Forelimb muscle (tissue), 1 donor: Measurements from ENCODE around the gene PLXDC1. TPM values are rescaled to one million over a fixed set of nuclear protein-coding genes. Genes with fewer than 3 reads are reported as not detected.

Source experiments
- DNase-seq: peaks from one replicate; pipeline ENCODE4 v3.0.0-alpha.2; 2013; ENCODE audit warnings: low read depth
- polyA plus RNA-seq: library from polyadenylated mRNA; unstranded; fragments of 120-200 nt; gene quantifications from one replicate; pipeline ENCODE4 v1.2.1, GENCODE V29; 2013; ENCODE audit not compliant: insufficient read length

The PLXDC1 gene
- polyA plus RNA-seq, 1 donor = 5.0 TPM

DNA sequence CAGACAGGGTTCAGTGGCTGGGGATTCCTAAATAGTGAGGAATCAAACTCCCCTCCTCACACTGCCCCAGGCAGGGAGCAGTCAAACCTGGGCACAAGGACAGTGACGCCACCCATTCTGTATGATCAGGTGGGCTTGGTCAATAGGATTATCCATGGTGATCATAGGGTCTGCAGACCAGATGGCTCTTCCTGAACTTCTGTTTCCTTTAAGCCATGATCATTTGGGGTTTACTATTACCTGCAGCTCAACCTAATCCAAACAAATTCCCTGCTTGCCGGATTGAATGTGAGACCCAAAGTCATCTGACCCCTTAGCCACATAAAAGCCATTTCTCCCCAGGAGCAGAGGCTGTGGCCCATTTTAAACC lies 54.3 kb downstream of the PLXDC1 start:
- no peak for DNase-seq

DNA sequence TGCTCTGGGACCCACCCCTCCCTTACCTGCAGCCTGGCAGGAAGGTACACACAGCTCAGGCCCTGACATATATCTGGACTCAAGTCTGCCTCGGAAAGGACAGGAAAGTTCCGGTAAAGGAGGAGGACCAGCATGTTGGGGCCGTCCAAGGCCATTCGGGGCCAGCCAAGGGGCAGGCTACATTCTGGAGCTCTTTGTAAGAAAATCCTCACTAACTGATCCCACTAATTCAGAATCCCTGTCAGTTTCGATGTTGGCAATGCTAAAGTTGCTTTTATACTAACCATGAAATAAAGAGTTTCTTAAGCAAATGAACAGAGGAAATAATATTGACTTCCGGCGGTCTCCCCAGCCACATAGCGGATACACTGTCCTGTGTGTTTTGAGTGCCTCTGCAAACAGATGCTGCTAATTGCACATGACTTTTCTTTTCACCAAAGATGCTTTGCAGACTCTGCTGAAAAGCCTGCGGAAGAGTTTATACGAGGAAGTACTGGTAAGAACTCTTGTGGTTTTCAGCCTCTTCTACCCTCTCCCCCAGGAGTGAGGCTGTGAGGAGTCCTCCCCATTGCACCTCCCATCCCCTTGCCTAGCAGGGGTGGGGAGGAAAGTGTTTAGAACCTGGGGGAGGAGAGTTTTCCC lies 54.8 kb downstream of the PLXDC1 start:
- no peak for DNase-seq

DNA sequence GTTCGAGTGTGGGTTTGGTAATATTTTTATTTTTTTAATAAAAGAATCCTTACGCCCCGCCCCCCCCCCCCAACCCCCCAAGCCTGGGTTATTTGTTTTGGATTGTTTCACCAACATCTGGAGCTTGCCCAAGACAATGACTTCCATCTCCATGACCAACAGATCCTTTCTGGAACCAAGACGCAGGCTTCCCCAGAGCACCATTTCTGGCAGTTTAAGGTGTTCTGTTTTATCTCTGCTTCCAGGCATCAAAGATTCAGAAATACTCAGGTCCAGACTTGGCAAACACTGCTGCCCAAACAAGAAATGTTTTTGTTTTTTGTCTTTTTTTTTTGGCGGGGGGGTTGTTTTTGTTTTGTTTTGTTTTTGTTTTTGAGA lies 56.1 kb downstream of the PLXDC1 start:
- no peak for DNase-seq

DNA sequence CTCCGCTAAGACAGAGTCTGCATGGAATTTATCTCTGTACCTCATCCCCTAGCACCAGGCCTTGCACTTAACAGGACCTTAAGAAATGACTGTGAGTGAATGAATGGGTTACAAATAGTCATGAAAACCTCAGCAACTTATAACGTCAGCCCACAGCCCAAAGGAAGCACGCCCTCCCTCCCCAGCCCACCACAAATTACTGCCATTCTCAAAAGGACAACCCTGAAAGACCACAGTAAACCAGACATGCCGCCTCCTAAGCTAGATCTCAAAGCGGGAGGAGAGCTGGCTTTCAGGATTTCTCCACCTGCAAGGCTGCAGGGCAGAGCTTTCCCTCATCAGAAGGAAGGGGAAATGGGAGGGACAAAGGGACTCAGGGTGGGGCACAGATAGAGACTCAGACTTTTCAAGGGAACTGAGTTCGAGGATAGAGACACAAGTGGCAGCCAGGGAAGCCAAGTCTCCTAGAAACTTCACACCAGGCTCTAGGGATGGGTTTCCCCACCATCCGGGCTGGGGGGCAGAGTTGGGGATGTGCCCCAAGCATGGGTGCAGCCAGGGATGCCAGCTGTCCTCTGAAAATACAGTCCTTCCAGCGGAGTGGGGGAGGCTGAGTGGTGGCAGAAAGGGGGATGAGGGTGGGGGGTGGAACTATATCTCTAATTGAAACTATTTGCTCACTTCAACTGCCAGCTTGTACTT lies 56.7 kb downstream of the PLXDC1 start:
- DNase-seq = no peak

DNA sequence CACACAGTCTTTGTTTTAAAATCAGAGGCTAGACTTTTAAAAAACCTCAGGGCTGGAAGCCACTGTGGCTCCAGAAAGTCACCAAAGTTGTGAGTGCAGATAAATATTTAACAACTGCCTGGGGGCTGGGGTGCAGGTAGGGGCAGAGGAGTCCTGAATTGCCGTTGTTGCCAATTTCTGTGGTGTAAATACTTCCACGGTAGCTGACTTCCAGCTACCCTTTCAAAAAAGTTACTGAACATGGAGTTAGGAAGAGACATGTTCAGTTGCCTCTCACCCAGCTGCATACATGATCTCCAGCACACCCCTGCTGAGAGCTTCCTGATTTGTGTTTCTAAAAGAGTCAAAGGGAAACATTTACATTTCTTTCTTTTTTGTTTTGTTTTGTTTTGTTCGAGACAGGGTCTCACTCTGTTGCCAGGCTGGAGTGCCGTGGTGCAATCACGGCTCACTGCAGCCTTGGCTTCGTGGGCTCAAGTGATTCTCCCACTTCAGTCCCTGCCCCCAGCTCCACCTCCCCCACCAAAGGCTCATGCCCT lies 58.7 kb downstream of the PLXDC1 start:
- no peak for DNase-seq

DNA sequence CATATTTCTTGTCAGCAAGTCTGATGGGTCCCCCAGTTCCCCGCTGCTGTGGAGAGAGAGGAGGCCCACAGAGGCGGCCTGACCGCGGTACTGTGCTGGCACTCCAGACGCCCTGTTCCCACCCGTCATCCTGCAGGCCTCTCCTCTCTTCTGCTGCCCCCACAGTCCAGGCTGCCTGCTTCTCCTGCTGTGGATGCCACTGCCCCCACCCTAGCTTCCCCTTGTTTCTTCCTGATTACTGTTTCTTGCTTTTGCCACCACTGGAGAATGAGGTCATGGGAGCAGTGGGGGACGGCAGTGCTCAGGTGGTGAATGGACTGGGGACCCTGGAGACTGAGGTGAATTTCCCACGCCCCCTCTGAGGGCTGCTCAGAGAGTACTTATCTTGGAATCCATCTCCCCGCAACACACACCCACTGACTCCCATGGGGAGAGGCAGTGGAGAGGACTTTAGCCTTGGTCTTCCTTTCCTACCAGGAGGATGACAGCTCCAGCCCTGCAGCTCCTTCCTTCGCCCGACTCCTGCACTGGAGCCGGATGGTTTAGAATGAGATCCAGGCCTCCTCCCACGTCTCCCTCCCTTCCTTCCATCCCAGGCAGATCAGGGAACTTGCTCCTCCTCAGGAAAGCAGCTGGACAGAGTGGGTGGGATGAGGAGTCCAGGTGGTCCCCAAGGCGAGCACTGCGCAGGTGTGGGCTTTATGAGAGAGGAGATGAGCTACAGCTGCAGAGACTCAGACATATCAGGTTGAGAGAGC lies 60.4 kb downstream of the PLXDC1 start:
- DNase-seq = no peak

DNA sequence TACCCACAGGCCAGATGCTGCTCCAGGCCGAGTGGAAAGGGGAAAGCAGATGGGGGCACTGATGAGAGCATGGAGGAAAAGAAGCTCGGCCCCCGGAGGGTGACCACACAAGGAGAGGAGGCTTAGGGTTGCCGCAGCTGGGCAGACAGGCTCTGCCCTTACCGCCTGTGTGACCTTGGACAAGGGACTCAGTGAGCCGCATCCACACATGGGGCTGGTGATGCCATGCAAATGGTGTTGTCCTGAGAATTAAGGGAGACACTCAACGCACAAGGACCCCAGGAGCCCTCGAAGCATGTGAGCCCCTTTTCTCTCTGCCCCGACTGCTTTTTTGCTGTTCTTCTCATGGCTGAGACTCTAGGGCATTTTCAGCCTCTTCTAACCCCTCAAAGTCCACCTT lies 61.0 kb downstream of the PLXDC1 start:
- DNase-seq = no peak

DNA sequence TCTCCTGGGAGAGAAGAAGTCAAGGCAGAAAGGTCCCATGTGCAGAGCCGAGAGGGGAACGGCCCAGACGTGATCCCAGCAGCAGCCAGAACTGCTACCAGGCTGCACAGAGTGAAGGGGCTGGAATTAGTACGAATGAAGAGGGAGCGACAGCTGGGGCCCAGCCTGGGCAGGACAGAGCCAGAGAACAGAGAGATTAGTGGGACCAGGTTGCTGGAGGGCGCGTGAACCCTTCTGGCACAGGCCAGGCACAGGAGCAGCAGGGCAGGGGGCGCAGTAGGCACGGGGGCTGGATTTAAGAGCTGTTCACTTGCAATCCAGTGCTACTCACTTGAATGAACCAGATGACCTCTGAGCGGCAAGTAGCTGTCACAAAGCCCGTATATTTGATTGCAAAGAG lies 66.9 kb downstream of the PLXDC1 start:
- DNase-seq = no peak

DNA sequence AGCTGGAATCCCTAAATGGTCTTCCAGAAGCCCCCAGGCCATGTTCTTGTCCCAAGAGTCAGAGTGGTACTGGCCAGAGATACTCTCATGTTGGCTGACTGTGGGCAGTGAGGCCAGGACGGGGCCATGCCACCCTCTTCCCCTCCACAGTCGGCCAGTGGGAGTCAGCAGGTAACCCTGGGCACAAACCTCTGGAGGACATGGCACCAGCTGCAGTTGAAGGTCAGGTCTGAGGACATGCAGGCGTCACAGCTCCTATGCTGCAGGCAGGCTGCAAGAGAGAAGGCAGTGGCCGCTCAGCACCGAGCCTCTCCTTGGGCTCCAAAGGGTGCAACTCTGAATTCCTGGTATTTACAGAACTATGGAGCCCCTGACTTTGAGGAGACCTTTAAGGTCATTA lies 68.2 kb downstream of the PLXDC1 start:
- no peak for DNase-seq

DNA sequence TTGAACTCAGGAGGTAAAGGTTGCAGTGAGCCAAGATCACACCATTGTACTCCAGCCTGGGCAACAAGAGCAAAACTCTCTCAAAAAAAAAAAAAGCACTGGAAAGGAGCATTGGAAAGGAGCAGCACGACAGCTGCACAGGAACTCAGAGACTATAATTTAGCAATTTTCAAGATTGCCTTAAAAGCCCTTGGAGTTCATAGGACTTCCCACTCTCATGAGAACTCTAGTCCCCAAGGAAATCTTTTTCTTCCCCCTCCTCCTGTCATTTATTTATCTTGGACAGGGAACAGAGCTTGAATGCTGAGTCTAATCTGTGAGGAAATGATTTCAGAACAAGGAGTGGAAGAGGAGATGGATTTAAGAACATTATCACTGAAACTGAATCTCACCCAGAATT lies 69.0 kb downstream of the PLXDC1 start:
- DNase-seq = no peak

DNA sequence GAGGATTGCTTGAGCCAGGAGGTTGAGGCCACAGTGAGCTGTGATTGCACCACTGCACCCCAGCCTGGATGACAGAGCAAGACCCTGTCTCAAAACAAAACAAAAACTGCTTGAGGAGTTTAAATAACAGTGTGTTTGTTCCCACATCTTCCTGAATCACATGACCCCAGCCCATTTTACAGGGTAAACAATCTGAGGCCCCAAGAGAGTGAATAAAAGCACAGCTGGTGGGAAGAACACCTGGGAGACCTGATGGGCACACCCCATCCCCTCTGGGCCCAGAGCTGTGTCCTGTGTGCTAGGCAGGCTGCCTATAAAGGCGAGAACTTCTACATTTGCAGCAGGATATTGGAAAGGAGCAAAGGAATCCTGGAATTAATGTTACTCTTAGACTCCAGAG lies 69.6 kb downstream of the PLXDC1 start:
- no peak for DNase-seq

DNA sequence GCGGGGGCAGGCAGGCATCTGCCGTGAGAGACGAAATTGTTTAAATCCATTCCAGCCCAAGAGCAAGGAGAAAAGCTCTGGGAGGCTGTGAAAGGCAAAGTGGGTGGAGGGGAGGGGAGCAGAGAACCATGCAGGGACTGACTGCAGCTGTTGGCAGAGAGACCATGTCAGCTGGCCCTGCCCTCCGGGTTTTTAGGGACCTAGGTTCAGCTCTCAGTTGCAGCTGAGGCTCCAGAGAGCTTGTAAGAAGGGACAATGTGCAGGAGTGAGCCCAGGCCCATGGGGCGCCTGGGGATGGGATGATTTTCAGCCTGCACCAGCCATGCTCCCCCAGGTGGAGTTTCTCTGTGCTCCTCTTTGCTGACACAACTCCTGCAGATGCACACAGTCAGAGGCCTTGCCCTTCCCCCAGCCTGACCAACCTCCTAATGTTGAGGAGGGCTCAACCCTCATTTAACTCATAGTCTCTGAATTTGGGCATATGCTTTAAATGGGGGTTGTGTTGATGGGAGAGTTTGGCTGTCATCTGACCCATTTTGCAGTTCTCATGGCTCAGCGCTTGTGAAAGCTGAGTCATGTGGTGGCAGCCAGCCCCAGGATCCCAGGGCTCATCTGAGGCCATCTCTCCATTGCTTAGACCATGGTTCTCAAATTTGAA lies 70.9 kb downstream of the PLXDC1 start:
- DNase-seq = no peak

DNA sequence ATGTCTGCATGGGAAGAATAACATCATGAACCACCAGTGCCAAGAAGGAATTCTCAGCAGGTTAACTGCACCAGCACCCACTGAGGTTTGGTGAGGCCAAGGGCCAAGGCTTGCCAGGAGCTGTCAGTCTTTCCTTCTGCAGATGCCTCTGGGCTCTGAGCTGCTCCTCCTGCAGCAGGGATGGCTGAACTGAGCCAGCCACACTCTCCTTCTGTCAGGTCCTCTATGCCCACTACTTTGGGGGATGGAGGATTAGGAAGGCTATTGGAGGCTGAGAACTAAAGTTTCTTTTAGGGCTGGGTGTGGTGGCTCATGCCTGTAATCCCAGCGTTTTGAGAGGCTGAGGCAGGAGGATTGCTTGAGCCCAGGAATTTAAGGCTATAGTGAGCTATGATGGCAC lies 71.6 kb downstream of the PLXDC1 start:
- DNase-seq = no peak

DNA sequence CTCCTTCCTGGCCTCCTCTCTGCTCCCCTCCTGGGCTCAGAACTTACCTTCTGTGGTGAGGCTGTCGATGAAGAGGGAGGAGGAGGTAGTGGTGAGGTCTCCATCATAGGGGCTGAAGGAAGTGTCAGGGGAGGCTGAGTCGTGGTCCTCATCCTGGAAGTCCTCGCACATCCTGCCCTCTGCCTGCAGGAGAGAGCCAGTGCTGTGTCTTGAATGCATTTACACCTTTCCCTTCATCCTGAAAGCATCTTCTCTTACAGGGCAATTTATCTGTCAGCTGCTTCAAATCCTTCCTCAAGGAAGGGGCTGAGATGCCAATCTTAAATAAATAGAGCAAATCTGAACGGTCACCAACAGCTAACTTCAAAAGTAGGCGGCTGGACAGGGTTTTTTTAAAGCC lies 73.6 kb downstream of the PLXDC1 start:
- no peak for DNase-seq

DNA sequence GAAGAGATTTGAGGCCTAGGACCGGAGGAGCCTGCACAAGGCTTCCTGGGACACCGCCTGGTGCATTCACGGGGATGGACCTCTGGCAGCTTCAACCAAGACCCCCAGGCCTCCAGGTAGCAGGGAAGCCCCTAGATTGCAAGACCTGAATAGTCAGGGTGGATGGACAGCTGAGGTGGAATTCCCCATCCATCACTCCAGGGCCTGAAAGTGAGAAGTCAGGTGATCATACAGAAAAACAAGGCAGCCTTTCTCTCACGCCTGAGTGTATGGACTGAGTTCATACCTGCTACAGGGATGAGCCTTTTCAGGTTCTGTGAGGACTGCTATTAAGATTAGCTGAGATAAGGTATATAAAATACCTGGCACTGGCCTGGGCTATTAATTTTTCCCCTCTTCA lies 74.2 kb downstream of the PLXDC1 start:
- DNase-seq = no peak

DNA sequence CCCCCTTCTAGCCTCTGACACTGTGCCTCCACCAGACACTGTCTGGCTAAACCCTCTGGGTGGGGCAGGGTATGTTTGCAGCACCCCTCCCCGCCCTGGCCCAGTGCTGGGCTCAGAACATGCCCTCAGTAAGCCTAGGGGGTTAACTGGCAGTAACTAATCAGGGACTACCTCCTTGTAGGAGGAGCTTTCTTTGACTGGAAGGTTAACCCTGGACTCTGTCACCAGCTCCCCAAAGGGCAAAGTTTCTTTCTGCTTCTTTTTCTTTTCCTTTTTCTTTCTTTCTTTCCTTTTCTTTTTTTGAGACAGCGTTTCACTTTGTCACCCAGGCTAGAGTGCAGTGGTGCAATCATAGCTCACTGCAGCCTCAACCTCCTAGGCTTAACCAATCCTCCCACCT lies 76.8 kb downstream of the PLXDC1 start:
- DNase-seq = no peak

DNA sequence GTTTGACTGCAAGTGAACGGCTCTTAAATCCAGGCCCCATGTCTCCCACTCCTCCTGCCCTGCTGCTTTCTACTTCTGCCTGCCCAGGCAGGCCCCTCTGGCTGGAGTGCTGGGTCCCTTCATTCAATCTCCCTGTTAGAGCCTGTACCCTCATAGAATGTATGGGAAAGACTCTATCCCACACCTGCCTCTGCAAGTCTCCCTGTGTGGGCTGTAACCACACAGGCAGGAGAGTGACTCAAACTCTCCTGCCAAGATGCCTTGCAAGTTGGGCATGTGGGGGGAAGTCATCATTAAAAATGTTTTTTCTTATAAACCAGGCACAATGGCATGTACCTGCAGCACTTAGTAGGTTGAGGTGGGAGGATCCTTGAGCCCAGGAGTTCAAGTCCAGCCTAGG lies 77.5 kb downstream of the PLXDC1 start:
- DNase-seq = no peak

DNA sequence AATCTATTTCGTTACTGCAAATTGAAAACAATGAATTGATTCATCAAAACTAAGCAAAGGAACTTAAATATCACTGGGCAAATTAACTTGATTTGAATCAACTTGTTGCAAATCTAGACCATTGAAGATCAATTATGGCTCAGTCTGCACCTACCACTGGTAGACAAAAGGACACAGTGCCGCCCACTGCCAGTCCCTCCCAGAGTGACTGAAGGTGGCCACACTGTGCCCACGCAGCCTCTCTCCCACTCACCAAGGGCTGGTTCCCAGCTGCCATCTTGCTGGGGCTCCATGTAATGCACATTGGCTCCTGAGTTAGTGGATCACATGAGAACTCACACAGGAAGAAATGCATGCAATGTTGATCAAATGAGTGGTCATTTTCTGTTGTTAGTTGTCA lies 78.1 kb downstream of the PLXDC1 start:
- DNase-seq = no peak

DNA sequence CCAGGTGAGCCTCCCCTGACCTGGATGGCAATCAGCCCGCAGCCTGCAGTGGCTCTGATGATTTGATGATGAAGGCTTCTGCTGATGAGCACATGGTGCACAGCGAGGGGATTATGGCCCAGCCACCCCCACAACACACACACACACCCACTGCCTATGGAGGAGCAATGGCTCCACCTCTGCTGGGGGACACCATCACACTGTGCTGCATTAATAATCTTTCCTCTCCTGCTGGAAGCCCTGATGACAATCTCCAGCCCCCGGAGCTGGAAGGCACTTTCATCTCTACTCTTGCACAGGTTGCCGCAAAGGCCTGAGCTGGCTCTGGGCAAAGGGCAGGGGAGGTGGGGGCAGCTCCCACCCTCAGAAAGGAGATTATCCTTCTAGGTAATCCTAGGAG lies 79.9 kb downstream of the PLXDC1 start:
- no peak for DNase-seq

DNA sequence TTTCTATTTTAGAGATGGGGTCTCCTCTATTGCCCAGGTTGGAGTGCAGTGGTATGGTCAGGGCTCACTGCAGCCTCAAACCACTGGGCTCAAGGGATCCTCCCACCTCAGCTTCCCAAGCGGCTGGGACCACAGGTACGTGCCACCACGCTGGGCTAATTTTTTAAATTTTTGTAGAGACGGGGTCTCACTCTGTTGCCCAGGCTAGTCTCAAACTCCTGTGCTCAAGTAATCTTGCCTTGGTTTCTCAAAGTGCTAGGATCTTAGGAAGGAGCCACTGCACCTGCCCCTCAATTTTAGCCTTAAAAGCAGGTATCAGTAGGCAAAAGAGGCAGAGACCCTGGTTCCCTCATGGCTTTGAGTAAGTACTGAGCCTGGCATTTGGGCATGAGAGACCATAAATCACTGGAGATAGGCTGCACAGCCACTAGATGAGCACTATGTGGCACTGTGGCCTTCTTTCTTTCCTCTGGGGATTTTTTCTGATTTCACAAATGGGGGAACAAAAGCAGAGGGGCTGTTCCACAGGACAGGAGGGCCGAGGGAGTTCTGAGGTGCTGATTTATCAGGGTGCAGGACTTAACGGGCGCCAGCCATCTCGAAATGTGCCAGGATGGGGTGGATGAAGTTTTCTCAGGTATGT lies 82.2 kb downstream of the PLXDC1 start:
- DNase-seq = no peak

DNA sequence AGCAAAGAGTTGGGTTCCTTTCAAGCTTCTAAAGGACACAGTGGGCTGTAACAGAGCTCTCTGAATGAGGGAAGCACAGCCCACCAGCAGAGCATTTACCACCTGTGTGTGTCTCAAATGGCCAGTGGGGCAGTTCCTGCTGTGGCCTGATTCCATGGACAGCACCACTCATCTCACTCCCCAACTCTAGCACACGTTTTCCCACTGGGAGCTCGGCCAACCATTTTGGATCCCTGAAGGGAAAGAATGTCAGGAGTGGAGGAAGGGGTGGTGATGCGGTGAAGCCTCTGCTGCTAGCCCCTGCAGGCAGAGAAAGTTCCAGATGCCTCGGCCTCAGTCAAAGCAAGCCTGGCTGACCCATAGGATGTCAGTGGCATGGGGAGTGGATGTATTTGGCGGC lies 86.6 kb downstream of the PLXDC1 start:
- no peak for DNase-seq

DNA sequence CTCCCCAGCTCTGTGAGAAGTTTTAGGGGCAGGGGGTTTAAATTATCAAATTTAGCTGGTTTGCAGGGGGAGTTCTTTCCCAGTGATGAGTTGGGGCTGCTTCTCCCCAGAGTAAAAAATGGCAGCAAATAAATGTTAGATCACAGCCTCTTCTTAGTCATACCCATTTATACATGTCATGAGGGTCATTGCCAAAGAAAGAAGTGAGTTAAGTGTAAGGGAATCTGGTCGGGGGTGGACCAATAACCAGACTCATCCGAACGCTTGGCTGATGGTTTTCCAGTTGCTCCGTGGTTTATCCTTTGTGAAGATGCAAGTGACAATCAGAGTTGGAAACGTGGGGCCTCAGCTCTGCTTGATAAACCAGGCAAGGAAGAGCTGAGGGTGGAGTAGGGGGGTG lies 87.1 kb downstream of the PLXDC1 start:
- DNase-seq = no peak
